Bronchial epithelial cell (primary cell): ENCODE data around the gene NRP2. TPM values are rescaled to one million over a fixed set of nuclear protein-coding genes. Genes with fewer than 3 reads are reported as not detected.

Experiments used
- DNase-seq: peaks from one replicate; pipeline ENCODE4 v3.0.0-alpha.2; 2010; ENCODE audit warnings: low read depth
- FAIRE-seq: peaks from 2 replicates; lab custom pipeline; 2011; peaks lifted over from hg19 to GRCh38; lab: Jason Lieb, UNC
- H3K27me3 ChIP-seq: 2 replicates; pipeline ENCODE4 v1.5.1; 2011; ENCODE audit warnings: low read length; ENCODE audit not compliant: control insufficient read depth, insufficient read depth
- H3K36me3 ChIP-seq: 2 replicates; pipeline ENCODE4 v1.5.1; 2011; ENCODE audit warnings: low read length; ENCODE audit not compliant: control insufficient read depth, insufficient read depth
- H3K4me3 ChIP-seq: 2 replicates; pipeline ENCODE4 v1.5.1; 2011; ENCODE audit warnings: mild to moderate bottlenecking, low read depth, low read length, control low read depth
- CTCF ChIP-seq: IDR thresholded peaks from 2 replicates; pipeline ENCODE4 v1.5.1; 2011; ENCODE audit warnings: mild to moderate bottlenecking, moderate library complexity, low read length, control low read depth, inconsistent platforms; ENCODE audit not compliant: insufficient read depth, severe bottlenecking
- total RNA-seq: library from RNA; depleted of rRNA; stranded (reverse); fragments of >200 nt; gene quantifications from 2 replicates; pipeline ENCODE4 v1.2.1, GENCODE V29; 2014

NRP2 gene
- total RNA-seq, 1 donor from 2014 or later = 21.3 TPM

- no peaks in the 10 kb centered on the region for H3K27me3 ChIP-seq
- no peak for TF ChIP-seq CTCF
- peak; percentile 29 for DNase-seq
- H3K4me3 ChIP-seq = no peak overlapping the region
- FAIRE-seq = peak; percentile 80
- no peaks in the 10 kb centered on the region for H3K36me3 ChIP-seq
Observed at GRCh38 chr2:205698286-205699268, 16.3 kb downstream of the NRP2 start.

GRCh38 chr2:205699515-205700289 is 17.4 kb downstream of the NRP2 start:
- DNase-seq = no peak
- Histone ChIP-seq H3K27me3 (no peaks in the 10 kb centered on the region), H3K4me3 (no peak overlapping the region), H3K36me3 (no peaks in the 10 kb centered on the region)
- FAIRE-seq = peak; percentile 36
- TF ChIP-seq CTCF = no peak

GRCh38 chr2:205700331-205701132 is 18.2 kb downstream of the NRP2 start:
- no peaks in the 10 kb centered on the region for H3K27me3 ChIP-seq
- no peak for TF ChIP-seq CTCF
- H3K4me3 ChIP-seq = no peak overlapping the region
- FAIRE-seq (peak; percentile 52), DNase-seq (peak; percentile 49)
- no peaks in the 10 kb centered on the region for H3K36me3 ChIP-seq

- DNase-seq (peak; percentile 82), FAIRE-seq (no peak)
- no peak for TF ChIP-seq CTCF
- H3K36me3 ChIP-seq = no peaks in the 10 kb centered on the region
- H3K27me3 ChIP-seq = no peaks in the 10 kb centered on the region
- H3K4me3 ChIP-seq = no peak overlapping the region
Observed at GRCh38 chr2:205701509-205701908, 19.2 kb downstream of the NRP2 start.

- Histone ChIP-seq H3K4me3 (no peak overlapping the region), H3K27me3 (no peaks in the 10 kb centered on the region), H3K36me3 (no peaks in the 10 kb centered on the region)
- no peak for TF ChIP-seq CTCF
- peak; percentile 54 for DNase-seq
- no peak for FAIRE-seq
Observed at GRCh38 chr2:205702576-205702975, 20.3 kb downstream of the NRP2 start.
